HCT116 (cell line): Measurements from ENCODE around the gene CFAP410. TPM values are rescaled to one million over a fixed set of nuclear protein-coding genes. Genes with fewer than 3 reads are reported as not detected.

ENCODE experiments used
- ATAC-seq: fragments of 200-7000 bp; cut with Tn5 transposase; 2 replicates; pipeline ENCODE4 v1.9.1; 2020; ENCODE audit warnings: mild to moderate bottlenecking, moderate library complexity
- BruUV-seq: library from RNA; stranded (reverse); fragments of 400-500 nt; replicated peaks from 2 replicates; lab custom pipeline; 2021; lab: Mats Ljungman, UMichigan
- CTCF ChIA-PET: fragments of 300-600 bp; sonication (Branson Sonifier 250); formaldehyde crosslinking; loops from one replicate; lab custom pipeline; 2021; ENCODE audit warnings: antibody characterized with exemption; lab: Charles Lee
- POLR2A ChIA-PET: fragments of 300-600, 350-600 bp; sonication (Branson Sonifier 250); formaldehyde crosslinking; loops from one replicate; lab custom pipeline; 2021; ENCODE audit warnings: antibody characterized with exemption; lab: Charles Lee
- RAD21 ChIA-PET, 2 experiments: fragments of 300-600 bp; sonication (Branson Sonifier 250); formaldehyde crosslinking; loops; one replicate each; lab custom pipeline; 2023; ENCODE audit warnings: low total read pairs in 2 of 2; ENCODE audit not compliant: uncharacterized antibody in 2 of 2, unreplicated experiment in 2 of 2, low non-redundant PET in 1 of 2; lab: Charles Lee
- DNase-seq: peaks from one replicate; pipeline ENCODE4 v3.0.0-alpha.2; 2010; ENCODE audit warnings: low read depth, low spot score
- H2AFZ ChIP-seq: fragments of 200-600 bp; shearing (Covaris generic), sonication (generic); 2 replicates; pipeline ENCODE4 v1.6.1; 2017; ENCODE audit warnings: low read depth, mixed run types, mixed read lengths, antibody characterized with exemption, low read length; ENCODE audit not compliant: poor library complexity, severe bottlenecking
- H3K27ac ChIP-seq: 2 replicates; pipeline ENCODE4 v1.5.1; 2012; ENCODE audit warnings: low read depth, low read length
- H3K27me3 ChIP-seq: fragments of 200-600 bp; sonication (generic); 2 replicates; pipeline ENCODE4 v1.6.1; 2016; ENCODE audit warnings: mixed run types, low read length, mixed read lengths; ENCODE audit not compliant: insufficient read depth
- H3K36me3 ChIP-seq, 2 experiments: fragments of 200-500 bp in 1 of 2; fragments of 200-600 bp in 1 of 2; sonication (Bioruptor generic) in 1 of 2; sonication (generic) in 1 of 2; 2 replicates each; pipeline versions ENCODE4 v1.5.1 to v1.6.1; 2014 to 2016; ENCODE audit warnings: low read length in 2 of 2, inconsistent platforms in 1 of 2, mixed read lengths in 1 of 2, mixed run types in 1 of 2; ENCODE audit not compliant: insufficient read depth in 2 of 2, control insufficient read depth in 1 of 2
- H3K4me1 ChIP-seq, 2 experiments: fragments of 200-600 bp in 1 of 2; sonication (generic) in 1 of 2; 2 replicates each; pipeline versions ENCODE4 v1.5.1 to v1.6.1; 2012 to 2017; ENCODE audit warnings: low read length in 2 of 2, inconsistent platforms in 1 of 2, mild to moderate bottlenecking in 1 of 2, mixed read lengths in 1 of 2, mixed run types in 1 of 2, moderate library complexity in 1 of 2; ENCODE audit not compliant: insufficient read depth in 2 of 2, control insufficient read depth in 1 of 2
- H3K4me2 ChIP-seq: fragments of 200-600 bp; sonication (generic); 2 replicates; pipeline ENCODE4 v1.6.1; 2017; ENCODE audit warnings: mixed run types, low read length, mixed read lengths
- H3K4me3 ChIP-seq, 2 experiments: fragments of 200-600 bp in 1 of 2; sonication (generic) in 1 of 2; replicated peaks in 1 of 2; 2 replicates each; pipeline ENCODE4 v1.5.1; 2011 to 2016; ENCODE audit warnings: low read length in 2 of 2, control low read depth in 1 of 2, low read depth in 1 of 2, mild to moderate bottlenecking in 1 of 2, mixed read lengths in 1 of 2, mixed run types in 1 of 2
- H3K79me2 ChIP-seq: fragments of 200-600 bp; sonication (generic); 2 replicates; pipeline ENCODE4 v1.6.1; 2017; ENCODE audit warnings: mild to moderate bottlenecking, mixed run types, low read length, moderate library complexity, mixed read lengths; ENCODE audit not compliant: insufficient read depth
- H3K9ac ChIP-seq: fragments of 200-600 bp; sonication (generic); 2 replicates; pipeline ENCODE4 v1.6.1; 2016; ENCODE audit warnings: low read length, mixed read lengths
- H3K9me2 ChIP-seq: fragments of 200-600 bp; sonication (generic), shearing (Covaris generic); 2 replicates; pipeline ENCODE4 v1.6.1; 2017; ENCODE audit warnings: mixed run types, mild to moderate bottlenecking, moderate library complexity; ENCODE audit not compliant: insufficient read depth
- H3K9me3 ChIP-seq, 2 experiments: fragments of 200-500 bp in 1 of 2; fragments of 200-600 bp in 1 of 2; sonication (Bioruptor generic) in 1 of 2; sonication (generic) in 1 of 2; 2 replicates each; pipeline ENCODE4 v1.6.1; 2014 to 2017; ENCODE audit warnings: low read length in 2 of 2, mixed read lengths in 2 of 2, inconsistent platforms in 1 of 2, low read depth in 1 of 2, mild to moderate bottlenecking in 1 of 2, mixed run types in 1 of 2, moderate library complexity in 1 of 2; ENCODE audit not compliant: control insufficient read depth in 1 of 2, insufficient read depth in 1 of 2
- H4K20me1 ChIP-seq: fragments of 200-600 bp; sonication (generic), shearing (Covaris generic); 2 replicates; pipeline ENCODE4 v1.6.1; 2017; ENCODE audit warnings: mixed run types, mild to moderate bottlenecking, moderate library complexity; ENCODE audit not compliant: insufficient read depth
- CTCF ChIP-seq, 3 experiments: fragments of 200-600 bp in 1 of 3; sonication (generic) in 1 of 3; IDR thresholded peaks in 2 of 3; conservative IDR thresholded peaks in 1 of 3; 2 replicates each; pipeline ENCODE4 v1.5.1; 2012 to 2017; ENCODE audit warnings: low read depth in 2 of 3, low read length in 2 of 3, antibody characterized with exemption in 1 of 3, borderline replicate concordance in 1 of 3, control low read depth in 1 of 3, mild to moderate bottlenecking in 1 of 3, mixed read lengths in 1 of 3, mixed run types in 1 of 3, moderate library complexity in 1 of 3; ENCODE audit not compliant: insufficient read depth in 1 of 3
- EGR1 ChIP-seq: IDR thresholded peaks from 2 replicates; pipeline ENCODE4 v1.6.1; 2012; ENCODE audit warnings: low read depth
- EZH2phosphoT487 ChIP-seq: fragments of 200-600 bp; IDR thresholded peaks from 2 replicates; pipeline ENCODE4 v1.6.1; 2018; ENCODE audit warnings: antibody characterized with exemption, borderline replicate concordance
- FOSL1 ChIP-seq: IDR thresholded peaks from 2 replicates; pipeline ENCODE4 v1.6.1; 2012; ENCODE audit warnings: low read depth
- SP1 ChIP-seq: IDR thresholded peaks from 2 replicates; pipeline ENCODE4 v1.6.1; 2012; ENCODE audit warnings: low read depth
- TCF7L2 ChIP-seq: IDR thresholded peaks from 2 replicates; pipeline ENCODE4 v1.7.0; 2011; ENCODE audit warnings: borderline replicate concordance, inconsistent platforms; ENCODE audit not compliant: insufficient read depth, insufficient read length; ENCODE audit errors: extremely low read depth
- YY1 ChIP-seq: IDR thresholded peaks from 2 replicates; pipeline ENCODE4 v1.6.1; 2011; ENCODE audit warnings: low read length, low read depth, moderate library complexity, mild to moderate bottlenecking; ENCODE audit not compliant: insufficient replicate concordance; ENCODE audit errors: extremely low read depth
- ZBTB33 ChIP-seq: IDR thresholded peaks from 2 replicates; pipeline ENCODE4 v1.6.1; 2011; ENCODE audit warnings: mild to moderate bottlenecking, low read length, moderate library complexity; ENCODE audit not compliant: insufficient replicate concordance; ENCODE audit errors: extremely low read depth
- intact Hi-C: fragments of 100-400 bp; cut with micrococcal nuclease; formaldehyde crosslinking; loops from 2 replicates; pipeline ENCODE4 v1.10.0; 2022
- total RNA-seq: library from RNA; stranded (reverse); gene quantifications from one replicate; pipeline ENCODE4 v1.2.1, GENCODE V29; 2021; ENCODE audit not compliant: unreplicated experiment

Gene CFAP410
- total RNA-seq, 1 experiment from 2014 or later, result 15.3 TPM

- Histone ChIP-seq H3K36me3 (peaks cover 4 to 8% of the 10 kb centered on the region in 2 experiments; a peak in 2 of 4 replicates), H3K4me3 (no peak overlapping the region), H3K9ac (no peak overlapping the region), H3K4me2 (no peak overlapping the region), H2AFZ (no peak overlapping the region), H3K79me2 (peaks cover 54% of the 10 kb centered on the region), H4K20me1 (no peaks in the 10 kb centered on the region), H3K27me3 (no peaks in the 10 kb centered on the region), H3K9me3 (no peaks in the 10 kb centered on the region), H3K4me1 (peaks cover 10 to 24% of the 10 kb centered on the region in 2 experiments), H3K9me2 (no peaks in the 10 kb centered on the region), H3K27ac (no peak overlapping the region)
- CTCF ChIA-PET, result no interaction called here
- DNase-seq, result no peak
- ATAC-seq, result no peak
- RAD21 ChIA-PET, result no interaction called here
- no peak for TF ChIP-seq EZH2phosphoT487
- intact Hi-C loops, result no loop called here
- BruUV-seq, result no TSS peak
- POLR2A ChIA-PET, result no interaction called here
Observed at GRCh38 chr21:44305691-44306090, 33.5 kb downstream of the CFAP410 start.

- ATAC-seq (peak; percentile 48), DNase-seq (no peak)
- Histone ChIP-seq H3K9ac (no peak overlapping the region), H3K9me2 (no peaks in the 10 kb centered on the region), H3K9me3 (no peaks in the 10 kb centered on the region), H3K27ac (no peak overlapping the region), H3K4me3 (no peak overlapping the region), H3K79me2 (peaks cover 57% of the 10 kb centered on the region), H2AFZ (no peak overlapping the region), H4K20me1 (no peaks in the 10 kb centered on the region), H3K4me2 (no peak overlapping the region), H3K27me3 (no peaks in the 10 kb centered on the region)
- CTCF ChIA-PET, result no interaction called here
- POLR2A ChIA-PET, result no interaction called here
- BruUV-seq, result no TSS peak
- RAD21 ChIA-PET, result no interaction called here
- intact Hi-C loops, result no loop called here
- TF ChIP-seq YY1 (no peak), FOSL1 (no peak), ZBTB33 (no peak), SP1 (no peak), TCF7L2 (no peak), CTCF (IDR thresholded peaks at IDR 0.05 in 2 of 3, conservative IDR thresholded peaks at IDR 0.05 in 1 of 3; ENCODE audit: borderline replicate concordance in 1 of 3, insufficient read depth in 1 of 3, low read depth in 2 of 3, low read length in 2 of 3) (peak in 2 of 3 experiments; percentile 70 to 79; a peak in 4 of 6 replicates), EGR1 (no peak)
- TF ChIP-seq, all 23 proteins: peak for 1
- peaks cover 10 to 24% of the 10 kb centered on the region in 2 experiments for H3K4me1 ChIP-seq
- peaks cover 1 to 4% of the 10 kb centered on the region in 2 experiments; a peak in 1 of 4 replicates for H3K36me3 ChIP-seq
Observed at GRCh38 chr21:44304877-44305293, 34.3 kb downstream of the CFAP410 start.
